G401 (cell line): Measurements from ENCODE around the gene EN2. TPM values are rescaled to one million over a fixed set of nuclear protein-coding genes. Genes with fewer than 3 reads are reported as not detected.

Source experiments
- DNase-seq: peaks from one replicate; pipeline ENCODE4 v3.0.0-alpha.2; 2015; ENCODE audit warnings: low spot score
- in situ Hi-C: cut with HindIII; loops from 2 replicates; pipeline ENCODE4 v1.10.0; 2016; ENCODE audit warnings: low sequenced_read_pairs, mixed read lengths
- total RNA-seq: library from RNA; depleted of rRNA; stranded (reverse); fragments of >200 nt; shearing (Covaris generic); gene quantifications from 2 replicates; pipeline ENCODE4 v1.2.3, GENCODE V29; 2014

EN2 gene
- total RNA-seq, 1 experiment from 2014 or later, result not detected

DNA sequence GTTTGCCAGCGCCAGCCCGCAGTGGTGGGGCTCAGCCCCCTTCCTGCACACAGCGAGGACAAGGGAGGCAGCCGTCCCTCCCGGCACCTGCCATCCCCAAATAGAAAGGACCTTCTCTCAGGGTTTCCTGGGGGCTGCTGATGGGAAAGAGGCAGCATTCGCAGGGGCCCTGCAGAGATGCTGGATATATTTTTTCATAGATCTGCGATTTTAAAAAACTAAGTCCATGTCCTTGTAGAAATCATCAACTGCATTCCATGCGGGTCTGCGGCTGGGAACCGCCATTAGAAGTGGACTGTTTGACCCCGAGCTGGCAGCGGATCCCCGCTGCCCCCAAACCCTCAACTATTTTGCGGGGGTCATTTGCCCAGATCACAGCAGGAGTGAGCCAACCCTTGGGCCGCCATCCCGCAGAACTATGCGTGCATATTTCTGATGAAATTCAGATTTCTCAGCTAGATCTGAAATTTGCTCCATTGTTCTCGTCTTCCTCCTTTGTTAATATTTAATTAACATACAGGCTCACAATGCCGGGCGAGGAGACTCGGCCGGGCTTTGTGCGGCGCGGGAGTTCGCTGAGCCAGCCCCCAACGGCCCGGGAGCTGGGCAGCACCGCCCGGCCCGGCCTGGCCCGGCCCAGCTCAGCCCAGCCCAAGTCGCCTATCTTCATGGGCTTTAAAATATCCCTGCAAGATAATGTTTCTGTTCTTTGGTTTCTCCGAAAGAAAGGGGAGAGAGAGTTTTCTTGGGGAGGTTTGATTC lies 2.0 kb downstream of the EN2 start:
- in situ Hi-C loops, result no loop called here
- no peak for DNase-seq

DNA sequence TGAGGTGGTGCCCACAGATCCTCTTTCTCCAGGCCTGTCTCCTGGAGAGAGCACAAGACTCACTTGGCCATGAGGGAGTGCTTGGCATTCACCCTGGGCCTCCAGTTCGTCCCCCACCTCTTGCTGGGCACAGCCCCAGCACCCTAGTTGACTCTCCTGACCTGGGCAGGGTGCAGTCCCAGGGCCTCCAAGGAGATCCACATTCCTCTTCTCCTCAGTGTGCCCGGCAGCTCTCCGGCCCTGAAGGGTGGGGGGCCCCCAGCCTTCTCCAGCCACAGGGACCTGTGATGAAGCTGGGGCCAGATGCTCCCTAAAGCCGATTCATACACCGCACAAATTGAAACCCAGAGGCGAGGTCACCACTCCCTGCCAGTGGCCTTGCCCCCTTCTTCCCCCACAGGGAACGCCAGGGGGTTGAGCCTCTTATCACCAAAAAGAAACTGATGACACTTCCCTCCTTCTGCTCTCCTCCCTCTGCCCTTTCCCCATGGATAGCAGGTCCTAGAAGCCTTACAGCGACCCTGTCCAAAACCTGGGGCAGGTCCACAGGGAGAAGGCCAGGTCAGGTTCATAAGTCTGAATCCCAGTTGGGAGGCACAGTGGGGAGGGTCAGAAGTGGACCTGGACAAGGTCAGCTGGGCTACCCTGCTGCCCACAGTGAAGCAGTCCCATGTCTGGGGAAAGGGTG lies 3.1 kb downstream of the EN2 start:
- DNase-seq, result peak; percentile 43
- in situ Hi-C loops, result no loop called here

DNA sequence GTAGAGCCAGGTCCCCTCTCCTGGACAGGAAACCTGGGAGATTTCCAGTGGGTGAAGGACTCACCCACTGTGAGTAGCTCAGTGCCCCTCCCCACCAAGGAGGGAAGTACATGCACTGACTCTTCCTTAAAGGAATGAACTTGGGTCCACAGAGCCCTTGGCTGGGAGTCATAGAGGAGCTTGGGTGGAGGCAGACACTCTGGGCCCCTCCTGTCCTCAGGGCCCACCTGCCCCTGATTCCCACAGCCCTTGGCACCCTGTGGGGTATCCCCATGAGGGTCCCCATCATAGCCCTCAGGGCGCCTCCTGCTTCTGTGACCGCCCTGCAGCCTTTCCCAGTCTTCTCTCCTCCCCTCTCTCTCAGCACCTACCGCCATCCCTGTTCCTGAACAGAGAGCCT lies 3.7 kb downstream of the EN2 start:
- DNase-seq, result peak; percentile 34
- in situ Hi-C loops, result no loop called here

DNA sequence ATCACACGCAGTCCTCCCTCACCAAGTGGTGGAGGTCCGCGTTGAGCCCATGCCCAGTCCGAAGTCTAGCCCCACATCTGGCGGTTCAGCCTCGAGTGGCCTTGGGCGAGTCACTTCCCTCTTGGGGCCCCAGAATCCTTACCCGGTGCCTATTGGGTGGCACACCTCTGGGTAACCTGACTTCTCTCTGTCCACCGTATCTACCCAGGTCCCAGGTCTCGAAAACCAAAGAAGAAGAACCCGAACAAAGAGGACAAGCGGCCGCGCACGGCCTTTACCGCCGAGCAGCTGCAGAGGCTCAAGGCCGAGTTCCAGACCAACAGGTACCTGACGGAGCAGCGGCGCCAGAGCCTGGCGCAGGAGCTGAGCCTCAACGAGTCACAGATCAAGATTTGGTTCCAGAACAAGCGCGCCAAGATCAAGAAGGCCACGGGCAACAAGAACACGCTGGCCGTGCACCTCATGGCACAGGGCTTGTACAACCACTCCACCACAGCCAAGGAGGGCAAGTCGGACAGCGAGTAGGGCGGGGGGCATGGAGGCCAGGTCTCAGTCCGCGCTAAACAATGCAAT lies 4.3 kb downstream of the EN2 start:
- peak; percentile 60 for DNase-seq
- in situ Hi-C loops, result no loop called here

DNA sequence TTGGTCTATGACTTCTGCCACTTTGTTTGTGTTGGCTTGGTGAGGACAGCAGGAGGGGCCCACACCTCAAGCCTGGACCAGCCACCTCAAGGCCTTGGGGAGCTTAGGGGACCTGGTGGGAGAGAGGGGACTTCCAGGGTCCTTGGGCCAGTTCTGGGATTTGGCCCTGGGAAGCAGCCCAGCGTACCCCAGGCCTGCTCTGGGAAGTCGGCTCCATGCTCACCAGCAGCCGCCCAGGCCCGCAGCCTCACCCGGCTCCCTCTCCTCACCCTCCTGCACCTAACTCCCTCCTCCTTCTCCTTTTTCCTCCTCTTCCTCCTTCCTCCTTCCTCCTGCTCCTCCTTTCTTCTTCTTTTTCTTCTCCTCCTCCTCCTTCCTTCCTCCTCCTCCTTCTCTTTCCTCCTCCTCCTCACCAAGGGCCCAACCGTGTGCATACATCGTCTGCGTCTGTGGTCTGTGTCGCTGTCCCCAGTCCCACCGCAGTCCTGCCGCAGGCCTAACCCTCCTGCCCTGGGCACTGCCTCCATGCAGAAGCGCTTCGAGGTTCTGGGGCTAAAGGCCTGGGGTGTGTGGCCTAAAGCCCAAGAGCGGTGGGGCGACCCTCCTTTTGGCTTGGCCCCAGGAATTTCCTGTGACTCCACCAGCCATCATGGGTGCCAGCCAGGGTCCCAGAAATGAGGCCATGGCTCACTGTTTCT lies 5.3 kb downstream of the EN2 start:
- DNase-seq, result peak; percentile 50
- in situ Hi-C loops, result no loop called here

DNA sequence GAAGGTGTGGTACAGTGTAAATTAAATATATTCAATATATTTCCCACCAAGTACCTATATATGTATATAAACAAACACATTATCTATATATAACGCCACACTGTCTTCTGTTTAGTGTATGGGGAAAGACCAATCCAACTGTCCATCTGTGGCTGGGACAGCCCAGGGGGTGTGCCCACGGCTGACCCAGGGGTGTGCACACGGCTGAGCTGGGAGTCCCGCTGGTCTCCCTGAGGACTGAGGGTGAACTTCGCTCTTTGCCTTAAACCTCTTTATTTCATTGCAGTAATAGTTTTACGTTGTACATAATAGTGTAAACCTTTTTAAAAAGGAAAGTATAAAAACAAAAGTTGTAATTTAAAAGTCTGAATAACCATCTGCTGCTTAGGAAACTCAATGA lies 6.3 kb downstream of the EN2 start:
- in situ Hi-C loops, result no loop called here

DNA sequence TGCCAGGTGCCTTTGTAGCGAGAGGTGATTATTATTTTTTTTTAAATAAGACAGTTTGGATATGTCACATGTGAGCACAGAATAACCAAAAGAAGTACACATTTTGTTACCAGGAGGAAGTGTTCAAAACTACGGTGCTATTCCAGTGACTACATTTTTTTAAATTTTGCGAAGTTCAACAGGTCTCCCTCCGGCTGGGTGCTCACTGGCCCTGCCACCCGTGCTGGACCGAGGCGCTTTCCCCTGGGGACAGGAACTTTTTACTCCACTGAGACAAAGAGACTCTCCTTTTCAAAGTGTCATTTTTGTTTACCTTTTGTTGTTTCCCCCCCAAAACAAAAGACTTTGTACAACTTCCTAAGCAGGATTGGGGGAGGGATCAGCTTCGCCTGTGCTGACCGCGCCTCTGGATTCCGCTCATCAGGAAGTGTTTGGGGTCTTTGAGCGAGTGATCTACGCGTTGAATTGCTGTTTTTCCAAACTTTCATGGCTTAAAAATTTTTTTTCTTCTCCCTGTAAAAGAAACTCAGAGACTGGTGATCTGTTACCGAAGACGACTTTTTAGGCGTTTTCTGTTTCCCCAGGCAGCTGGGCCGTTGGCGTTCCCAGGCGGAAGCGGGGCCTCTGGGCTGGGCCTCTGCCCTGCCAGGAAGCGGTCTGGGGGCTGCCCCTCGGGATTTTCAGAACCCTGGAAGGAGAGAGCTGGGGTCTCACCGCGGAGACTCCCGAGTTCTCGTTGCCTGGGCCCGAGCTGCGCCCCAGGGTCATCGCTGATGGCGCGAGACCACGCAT lies 7.2 kb downstream of the EN2 start:
- no peak for DNase-seq
- in situ Hi-C loops, result no loop called here

More for the DNA sequence above, 6.3 kb downstream of the EN2 start:
- DNase-seq, result peak; percentile 40

DNA sequence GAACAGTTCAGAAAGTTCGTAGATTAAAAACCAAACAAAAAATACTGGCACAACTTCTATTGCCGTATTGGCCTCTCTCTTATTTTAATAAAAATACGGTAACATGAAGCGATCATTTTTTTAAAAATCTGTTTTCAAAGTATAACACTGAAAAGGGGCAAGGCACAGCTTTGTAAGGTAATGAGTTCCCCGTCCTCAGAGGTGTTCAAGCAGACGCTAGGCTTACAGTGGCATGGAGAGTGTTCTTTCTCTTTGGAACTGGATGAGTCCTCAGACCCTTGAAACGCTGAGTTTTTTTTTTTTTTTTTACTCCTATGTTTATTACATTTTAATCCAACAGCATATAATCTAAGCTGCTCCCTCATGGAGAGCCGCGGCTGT lies 7.8 kb downstream of the EN2 start:
- in situ Hi-C loops, result no loop called here
- DNase-seq, result no peak

DNA sequence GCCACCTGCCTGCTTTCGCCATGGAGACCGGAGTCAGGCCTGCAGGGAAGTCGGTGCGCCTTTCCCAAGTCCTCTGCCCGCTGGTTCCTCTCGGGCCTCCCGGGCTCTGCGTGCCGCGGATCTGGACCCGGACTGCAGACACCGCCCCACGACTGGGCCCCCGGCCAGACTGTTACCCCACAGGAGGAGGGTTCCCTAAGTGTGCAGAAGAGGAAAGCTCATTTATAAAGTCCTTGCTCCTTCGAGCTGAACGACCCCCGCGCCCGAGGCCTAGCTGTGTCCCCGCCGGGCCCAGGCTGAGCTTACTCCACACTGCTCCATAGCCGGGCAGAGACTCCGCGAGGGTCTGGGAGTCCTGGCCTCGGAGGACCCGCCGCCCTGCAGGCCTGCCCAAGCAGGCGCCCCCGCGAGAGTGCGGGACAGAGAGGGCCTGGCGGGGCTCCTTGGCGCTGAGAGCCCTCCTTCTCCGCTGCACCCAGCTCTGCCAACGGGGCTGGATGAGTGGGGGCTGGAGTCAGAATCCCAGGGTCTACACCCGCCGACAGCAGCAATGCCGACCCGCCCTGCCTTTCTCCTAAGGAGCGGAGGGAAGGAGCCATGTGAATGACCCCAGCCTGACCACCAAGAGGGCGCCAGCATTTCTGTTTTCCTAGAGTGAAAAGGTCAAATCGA lies 8.3 kb downstream of the EN2 start:
- in situ Hi-C loops, result no loop called here
- DNase-seq, result peak; percentile 58

DNA sequence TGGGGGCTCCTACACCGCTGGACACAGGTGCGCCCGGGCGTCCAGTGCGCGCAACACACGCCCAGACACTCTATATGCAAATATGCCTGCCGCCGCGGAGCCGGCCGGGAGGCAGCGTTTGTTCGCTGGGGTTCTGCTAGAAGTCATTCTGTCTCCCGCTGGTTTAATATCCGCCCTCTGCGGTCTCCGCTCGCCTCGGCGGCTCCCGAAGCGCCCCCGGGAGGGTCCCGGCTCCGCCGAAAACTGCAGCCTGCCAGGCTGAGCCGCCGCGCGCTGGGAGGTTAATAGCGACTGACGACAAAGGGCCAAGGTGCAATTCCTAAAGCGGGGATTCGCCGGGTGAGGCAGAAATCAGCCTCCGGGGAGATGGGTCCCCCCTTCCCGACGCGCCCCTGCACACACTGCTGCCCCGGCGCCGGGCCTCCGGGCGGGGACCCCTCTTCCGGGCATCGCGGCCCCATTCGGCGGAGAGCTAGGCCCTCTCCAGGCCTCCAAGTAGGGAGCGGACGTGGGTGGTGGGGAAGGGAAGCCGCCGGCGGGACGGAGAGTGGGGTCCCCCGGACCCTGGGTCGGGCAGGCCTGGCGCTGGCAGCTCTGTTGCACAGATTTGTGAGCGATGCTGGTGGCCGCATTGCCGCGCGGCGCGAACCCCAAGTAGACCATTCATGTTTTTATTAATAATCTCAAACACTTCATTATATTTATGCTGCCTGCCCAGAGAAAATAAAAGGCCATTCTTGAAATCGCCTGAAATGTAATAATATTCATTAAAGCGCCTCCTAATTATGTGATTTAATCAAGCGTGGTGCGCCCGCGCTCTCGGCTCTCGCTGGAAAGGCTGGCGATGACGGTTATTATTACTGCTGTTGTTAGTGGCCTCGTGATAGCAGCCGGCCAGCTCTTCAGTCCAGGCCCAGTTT lies 9.1 kb downstream of the EN2 start:
- peak; percentile 59 for DNase-seq
- in situ Hi-C loops, result no loop called here

DNA sequence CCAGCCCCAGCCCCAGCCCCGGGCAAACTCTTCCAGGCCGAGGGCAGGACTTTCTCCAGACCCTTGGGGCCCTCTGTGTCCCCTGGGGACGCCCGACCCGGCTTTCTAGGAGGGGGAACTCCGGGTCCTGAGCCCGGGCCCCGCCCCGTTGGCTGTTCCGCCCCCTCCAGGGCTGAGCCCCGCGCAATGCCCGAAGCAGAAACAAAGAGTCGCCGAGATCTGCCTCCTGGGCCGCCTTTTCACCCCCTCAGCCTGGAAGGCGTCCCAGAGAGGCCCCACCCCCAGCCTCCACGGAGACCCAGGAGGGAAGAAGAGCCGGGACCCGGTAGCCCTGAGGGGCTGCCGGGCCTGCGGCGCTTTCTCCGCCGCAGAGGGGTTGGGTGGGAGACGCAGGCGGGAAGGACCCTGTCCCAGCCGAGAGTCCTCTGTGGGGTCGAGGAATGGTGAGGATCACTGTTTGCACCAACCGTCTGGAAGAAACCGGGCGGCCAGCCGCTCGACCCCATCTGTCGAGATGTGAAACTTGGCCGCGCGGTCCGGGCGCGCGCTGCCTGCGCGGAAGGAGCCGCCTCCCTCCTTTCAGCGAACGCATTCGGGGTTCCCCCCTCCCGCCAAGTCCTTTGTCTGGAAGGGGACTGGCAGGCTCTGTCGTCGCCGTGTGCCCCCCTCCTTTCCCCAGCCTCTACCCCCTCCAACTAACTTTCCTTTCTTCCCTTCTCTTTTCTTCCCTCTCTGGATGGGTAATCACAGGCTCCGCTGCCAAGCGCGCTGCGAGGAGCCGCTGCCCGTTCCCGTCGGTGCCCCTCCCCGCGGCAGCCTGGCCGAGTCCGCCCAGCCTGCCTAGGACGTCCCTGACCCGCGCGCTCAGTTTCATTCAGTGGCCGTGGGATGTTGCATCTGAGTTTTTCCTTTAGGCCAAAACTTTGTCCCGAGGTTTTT lies 10.2 kb downstream of the EN2 start:
- peak; percentile 80 for DNase-seq
- in situ Hi-C loops, result no loop called here

DNA sequence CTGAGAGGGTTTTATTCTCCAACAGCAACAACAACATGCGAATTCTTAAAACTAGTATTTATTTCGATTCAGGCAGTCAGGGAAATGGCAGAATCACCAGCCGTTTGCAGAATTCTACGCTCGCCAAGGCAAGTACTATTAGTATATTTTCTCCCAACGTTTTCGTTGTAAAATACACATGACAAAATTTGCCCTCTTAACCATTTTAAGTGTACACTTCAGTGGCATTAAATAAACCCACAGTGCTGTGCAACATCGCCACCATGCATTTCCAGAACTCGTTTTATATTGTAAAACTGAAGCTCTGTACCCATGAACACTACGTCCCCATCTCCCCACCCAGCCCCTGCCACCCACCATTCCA lies 10.8 kb downstream of the EN2 start:
- in situ Hi-C loops, result no loop called here

DNA sequence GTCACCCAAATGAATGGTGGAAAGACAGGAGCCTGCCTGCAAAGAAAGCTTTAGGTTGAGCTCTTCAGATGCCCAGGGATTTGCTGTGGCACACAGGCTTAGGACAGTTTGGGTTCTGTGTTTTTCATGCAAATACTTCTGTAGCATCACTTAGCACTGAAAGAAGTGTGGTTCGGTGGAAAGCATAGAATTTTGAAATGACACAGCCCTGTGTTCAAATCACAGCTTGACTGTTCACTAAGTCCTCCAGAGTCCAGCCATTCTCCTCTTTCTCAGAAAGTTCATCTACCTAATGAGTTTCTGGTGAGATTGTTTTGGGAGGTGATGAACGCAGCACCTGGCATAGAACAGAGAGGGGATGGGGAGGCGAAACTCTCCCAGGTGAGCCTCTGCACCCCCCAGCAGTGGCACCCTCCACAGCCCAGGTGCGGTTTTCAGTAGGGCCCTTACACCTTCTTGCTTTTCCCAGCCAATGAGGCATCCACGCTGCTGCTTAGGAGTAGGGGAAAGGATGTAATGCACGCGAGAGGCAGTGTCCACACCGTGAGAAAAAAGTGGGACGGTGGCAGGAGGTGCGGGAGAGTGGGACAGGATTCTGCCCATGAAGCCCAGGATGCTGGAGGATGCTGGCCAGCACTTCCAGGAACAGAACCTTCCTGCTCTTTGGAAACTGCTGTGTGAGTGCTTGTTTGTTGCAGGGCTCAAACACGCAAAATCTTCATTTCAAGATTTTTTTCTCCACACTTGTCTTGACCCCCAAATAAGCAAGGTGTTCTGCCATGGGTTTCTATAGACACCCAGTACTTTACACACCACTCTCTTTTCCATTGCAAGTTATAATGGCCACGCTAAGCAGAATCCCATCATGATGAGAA lies 11.6 kb downstream of the EN2 start:
- in situ Hi-C loops, result no loop called here
- DNase-seq, result no peak

More for the DNA sequence above, 10.8 kb downstream of the EN2 start:
- no peak for DNase-seq

DNA sequence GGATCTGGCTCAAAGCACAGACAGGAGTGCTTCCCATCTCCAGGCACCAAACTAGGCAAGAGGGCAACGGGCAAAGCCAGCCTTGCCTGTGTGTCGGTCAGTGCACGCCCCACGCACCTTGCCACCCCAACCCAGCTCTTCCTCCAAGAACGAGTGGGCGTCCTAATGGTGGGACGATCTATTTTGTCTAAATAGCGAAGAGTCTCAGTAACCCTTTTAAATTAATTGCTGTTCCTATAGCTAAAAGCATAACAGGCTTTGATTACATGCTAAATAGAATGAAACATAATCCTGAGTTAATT lies 12.2 kb downstream of the EN2 start:
- in situ Hi-C loops, result no loop called here
- no peak for DNase-seq

DNA sequence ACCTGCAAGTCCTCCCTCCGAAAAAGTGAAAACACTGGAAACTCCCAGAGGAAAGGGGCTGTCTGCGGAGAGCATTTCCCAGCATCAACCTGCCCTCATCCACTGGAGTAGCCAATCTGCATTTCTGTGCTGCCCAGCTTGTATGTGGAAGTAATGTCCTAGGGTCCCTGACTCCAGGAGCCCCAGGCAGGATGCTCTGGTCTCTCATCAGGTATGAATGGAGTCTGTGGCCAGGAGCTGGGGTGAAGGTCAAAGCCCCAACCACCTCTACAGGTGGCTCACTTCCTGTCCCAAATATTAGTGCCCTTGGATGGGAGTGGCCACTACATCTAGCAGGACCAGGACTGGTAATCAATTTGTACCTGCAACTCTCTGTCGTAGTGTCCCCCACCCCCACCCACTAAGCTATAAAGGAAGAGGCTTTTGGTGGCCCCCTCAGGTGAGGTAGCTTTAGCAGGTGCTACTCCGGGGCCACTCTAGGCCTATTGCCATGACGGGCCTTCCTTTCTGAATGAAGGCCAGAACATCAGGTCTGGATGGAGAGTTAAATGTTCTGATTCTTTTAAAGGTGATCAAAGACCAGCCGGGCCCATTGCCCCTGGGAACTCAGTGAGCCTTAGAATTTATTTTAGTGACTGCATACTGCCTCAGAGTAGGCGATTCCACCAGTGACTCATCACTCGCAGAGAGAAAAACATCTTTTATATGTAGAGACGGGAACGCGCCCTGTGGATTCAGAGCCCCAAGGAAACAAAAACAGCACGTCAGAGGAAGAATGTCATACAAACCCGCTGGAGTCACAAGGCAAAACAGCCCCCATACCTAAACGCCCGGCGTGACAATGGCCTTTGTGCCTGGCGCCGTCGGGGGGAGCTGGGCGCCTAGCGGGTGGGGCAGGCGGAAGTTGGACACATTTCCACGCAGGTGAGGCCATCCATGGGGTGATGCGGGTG lies 13.0 kb downstream of the EN2 start:
- in situ Hi-C loops, result no loop called here
- DNase-seq, result no peak
